ENCODE results near the gene PTTG1. TPM values are rescaled to one million over a fixed set of nuclear protein-coding genes. Genes with fewer than 3 reads are reported as not detected.

The PTTG1 gene
- total RNA-seq, 4 donors from 2014 or later: 2.5 to 13.9 (median 6.1) TPM

DNA sequence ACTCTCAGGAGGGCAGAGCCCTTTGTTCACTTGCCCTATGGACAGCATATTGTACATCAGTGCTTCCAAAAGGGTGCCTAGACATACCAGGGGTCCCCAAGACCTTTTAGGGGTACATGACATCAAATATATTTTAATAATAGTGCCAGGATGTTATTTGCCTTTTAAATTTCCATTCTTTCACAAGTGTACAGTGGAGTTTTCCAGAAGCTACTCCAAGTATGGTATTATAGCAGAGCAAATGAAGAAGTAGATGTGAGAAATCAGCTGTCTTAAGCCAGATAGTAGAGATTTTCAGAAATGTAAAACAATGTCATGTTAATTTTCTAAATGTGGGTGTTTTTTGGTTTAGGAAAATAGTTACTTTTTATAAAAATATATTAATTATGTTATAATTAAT lies 15.6 kb downstream of the PTTG1 start:
- ATAC-seq (ENCODE audit: low FRiP score) (no peak), DNase-seq (ENCODE audit: low spot score) (no peak)
- TF ChIP-seq, protein P1, sequence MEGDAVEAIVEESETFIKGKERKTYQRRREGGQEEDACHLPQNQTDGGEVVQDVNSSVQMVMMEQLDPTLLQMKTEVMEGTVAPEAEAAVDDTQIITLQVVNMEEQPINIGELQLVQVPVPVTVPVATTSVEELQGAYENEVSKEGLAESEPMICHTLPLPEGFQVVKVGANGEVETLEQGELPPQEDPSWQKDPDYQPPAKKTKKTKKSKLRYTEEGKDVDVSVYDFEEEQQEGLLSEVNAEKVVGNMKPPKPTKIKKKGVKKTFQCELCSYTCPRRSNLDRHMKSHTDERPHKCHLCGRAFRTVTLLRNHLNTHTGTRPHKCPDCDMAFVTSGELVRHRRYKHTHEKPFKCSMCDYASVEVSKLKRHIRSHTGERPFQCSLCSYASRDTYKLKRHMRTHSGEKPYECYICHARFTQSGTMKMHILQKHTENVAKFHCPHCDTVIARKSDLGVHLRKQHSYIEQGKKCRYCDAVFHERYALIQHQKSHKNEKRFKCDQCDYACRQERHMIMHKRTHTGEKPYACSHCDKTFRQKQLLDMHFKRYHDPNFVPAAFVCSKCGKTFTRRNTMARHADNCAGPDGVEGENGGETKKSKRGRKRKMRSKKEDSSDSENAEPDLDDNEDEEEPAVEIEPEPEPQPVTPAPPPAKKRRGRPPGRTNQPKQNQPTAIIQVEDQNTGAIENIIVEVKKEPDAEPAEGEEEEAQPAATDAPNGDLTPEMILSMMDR (IDR thresholded peaks at IDR 0.05): no peak

DNA sequence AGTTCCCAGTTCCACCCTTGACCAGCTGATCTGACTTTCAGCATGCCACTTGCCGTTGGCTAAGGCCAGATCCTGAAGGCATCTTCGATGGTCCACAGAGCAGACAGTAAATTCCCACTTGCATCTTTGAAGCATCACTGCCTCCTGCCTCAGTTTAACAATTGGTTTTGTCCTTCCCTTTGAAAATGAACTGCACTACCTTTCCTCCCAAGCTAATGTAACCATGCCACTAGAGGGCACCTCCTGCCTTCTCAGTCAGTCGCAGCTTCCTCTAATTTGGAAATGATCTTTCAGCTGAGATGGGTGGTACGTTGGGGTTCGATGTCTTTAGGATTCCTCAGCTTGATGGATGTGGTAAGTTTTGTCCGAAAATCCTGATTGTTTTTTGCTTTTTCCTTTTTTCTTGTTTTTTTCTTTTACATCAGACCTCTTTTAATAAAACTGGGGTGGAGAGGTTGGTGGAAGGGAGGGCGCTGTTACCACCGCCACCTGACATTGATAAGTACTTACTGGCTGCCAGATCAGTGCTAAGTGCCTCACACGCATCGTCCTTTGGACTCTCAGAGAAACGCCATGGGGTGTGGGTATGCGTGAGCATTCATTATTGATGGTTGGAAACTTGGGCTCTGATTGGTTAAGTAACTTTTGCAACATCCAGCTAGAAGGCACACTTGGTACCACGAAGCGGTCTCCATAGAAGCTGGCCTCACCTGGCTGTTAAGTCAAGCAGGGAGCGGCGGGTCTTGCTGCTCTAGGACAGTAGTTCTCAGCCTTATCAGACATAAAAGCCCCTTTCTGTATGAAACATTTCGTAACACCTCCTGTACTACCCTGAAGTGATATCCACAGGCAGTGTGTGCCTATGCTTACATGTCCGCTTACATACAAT lies 16.9 kb downstream of the PTTG1 start:
- ATAC-seq (ENCODE audit: low FRiP score) (peak; percentile 55), DNase-seq (ENCODE audit: low spot score) (no peak)
- TF ChIP-seq, protein P1 (IDR thresholded peaks at IDR 0.05): no peak

DNA sequence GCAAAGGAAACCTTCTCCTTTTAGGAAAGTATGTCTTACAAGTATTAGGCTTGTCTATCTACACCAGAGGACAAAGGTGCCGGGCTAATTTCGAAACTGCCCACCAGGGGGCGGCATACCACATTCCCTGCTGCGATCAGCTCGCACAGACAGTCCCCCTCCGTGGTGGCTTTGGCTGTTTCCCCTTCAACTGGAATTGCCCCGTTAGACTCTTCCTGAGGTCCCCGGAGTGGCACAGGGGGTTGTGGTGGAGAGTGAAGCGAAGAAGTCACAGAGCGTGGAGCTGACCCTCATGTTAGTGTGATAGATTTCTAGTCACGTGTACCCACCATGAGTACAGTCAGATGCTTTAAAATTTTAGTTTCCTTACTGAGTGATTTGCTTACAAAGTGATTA lies 17.5 kb downstream of the PTTG1 start:
- ATAC-seq (ENCODE audit: low FRiP score): peak; percentile 93
- DNase-seq (ENCODE audit: low spot score): peak; percentile 91
- TF ChIP-seq, protein P1 (IDR thresholded peaks at IDR 0.05): peak in 2 of 3 donors; percentile 67 to 73

DNA sequence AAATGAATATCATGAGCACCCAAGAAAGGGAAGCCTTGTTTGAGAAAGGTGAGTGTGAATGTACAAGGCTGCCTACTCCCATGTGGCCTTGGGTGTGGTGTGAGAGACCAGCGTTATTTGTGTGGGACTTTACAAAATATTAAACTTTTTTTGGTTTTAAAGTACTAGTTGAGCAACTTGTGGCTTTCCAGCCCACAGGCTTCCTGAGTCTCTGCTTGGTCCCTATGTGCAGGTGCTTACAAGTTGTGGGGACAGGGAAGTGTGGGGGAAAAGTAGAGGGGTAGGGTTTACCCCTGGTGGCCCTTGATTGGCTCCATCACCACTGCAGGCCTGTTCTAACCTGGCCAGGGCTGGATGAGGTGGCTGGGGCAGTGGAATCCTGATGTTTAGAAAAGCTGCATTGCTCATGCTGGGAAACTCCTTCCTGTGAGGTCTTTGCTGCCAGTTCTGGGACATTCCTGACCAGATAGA lies 19.7 kb downstream of the PTTG1 start:
- TF ChIP-seq, protein P1 (IDR thresholded peaks at IDR 0.05): no peak
- DNase-seq (ENCODE audit: low spot score): no peak
- no peak for ATAC-seq (ENCODE audit: low FRiP score)

DNA sequence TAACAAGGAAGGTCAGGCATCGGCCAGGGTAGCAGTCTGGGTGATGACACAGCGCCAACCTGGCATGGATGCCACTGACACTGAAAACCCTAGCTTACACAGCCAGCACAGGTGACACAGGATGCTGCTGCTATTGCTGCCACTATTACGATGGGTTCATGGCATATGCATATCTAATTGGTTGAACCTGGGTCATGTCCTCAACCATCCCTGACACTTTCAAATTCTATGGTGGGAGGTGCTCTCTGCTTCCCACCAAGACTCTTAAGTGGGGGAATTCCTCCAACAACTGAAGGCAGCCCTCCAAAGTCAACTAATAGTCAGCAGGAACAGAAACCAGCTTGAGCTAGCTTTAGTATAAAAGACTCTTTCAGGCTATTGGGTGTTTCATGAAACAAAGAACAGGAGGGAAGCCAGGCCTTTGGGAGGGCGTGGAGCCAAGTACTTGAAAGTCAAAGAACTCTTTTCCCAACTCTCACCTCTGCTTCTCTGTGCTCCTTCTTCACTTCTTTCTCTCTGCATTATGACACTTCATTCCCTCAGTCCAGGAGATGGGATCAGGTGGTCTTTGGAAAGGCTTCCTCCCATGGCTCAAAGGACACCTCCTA lies 21.3 kb downstream of the PTTG1 start:
- TF ChIP-seq, protein P1 (IDR thresholded peaks at IDR 0.05): no peak
- no peak for DNase-seq (ENCODE audit: low spot score)
- no peak for ATAC-seq (ENCODE audit: low FRiP score)

DNA sequence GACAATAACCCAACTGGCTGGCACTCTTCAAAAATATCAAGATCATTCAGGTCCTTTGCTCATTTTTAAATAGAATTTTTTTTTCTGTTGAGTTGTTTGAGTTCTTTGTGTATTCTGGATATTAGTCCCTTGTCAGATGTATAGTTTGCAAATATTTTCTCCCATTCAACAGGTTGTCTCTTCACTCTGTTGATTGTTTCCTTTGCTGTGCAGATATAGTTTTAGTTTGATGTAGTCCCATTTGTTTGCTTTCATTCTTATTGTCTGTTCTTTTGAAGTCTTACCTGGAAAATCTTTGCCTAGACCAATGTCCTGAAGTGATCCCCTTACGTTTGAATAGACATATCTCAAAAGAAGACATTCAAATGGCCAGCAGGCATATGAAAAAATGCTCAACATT lies 22.8 kb downstream of the PTTG1 start:
- DNase-seq (ENCODE audit: low spot score): no peak
- TF ChIP-seq, protein P1 (IDR thresholded peaks at IDR 0.05): no peak
- no peak for ATAC-seq (ENCODE audit: low FRiP score)

Data from omental fat pad (tissue), 4 donors.